HepG2 (cell line): ENCODE results near the gene JUND. TPM values are rescaled to one million over a fixed set of nuclear protein-coding genes. Genes with fewer than 3 reads are reported as not detected.

Experiments used
- CBFB ChIP-seq: sonication (generic); formaldehyde crosslinking; IDR thresholded peaks from 2 replicates; pipeline ENCODE4 v1.4.0; 2020; ENCODE audit warnings: missing genetic modification reagents
- FOXM1 ChIP-seq: sonication (generic); formaldehyde crosslinking; IDR thresholded peaks from 2 replicates; pipeline ENCODE4 v1.5.0; 2020; ENCODE audit warnings: missing genetic modification reagents
- GLI4 ChIP-seq: sonication (generic); formaldehyde crosslinking; IDR thresholded peaks from 2 replicates; pipeline ENCODE4 v1.5.1; 2020; ENCODE audit warnings: missing genetic modification reagents, mild to moderate bottlenecking, moderate library complexity, borderline replicate concordance
- GTF3A ChIP-seq: sonication (generic); formaldehyde crosslinking; conservative IDR thresholded peaks from 2 replicates; pipeline ENCODE4 v1.4.0; 2020; ENCODE audit warnings: mild to moderate bottlenecking, missing genetic modification reagents
- KAT2B ChIP-seq: fragments of 150-350 bp; IDR thresholded peaks from 2 replicates; pipeline ENCODE4 v1.6.1; 2014; ENCODE audit warnings: low read depth, low read length, borderline replicate concordance
- MED13 ChIP-seq: sonication (generic); formaldehyde crosslinking; IDR thresholded peaks from 2 replicates; pipeline ENCODE4 v1.5.0; 2020; ENCODE audit warnings: missing genetic modification reagents
- MIER3 ChIP-seq: IDR thresholded peaks from 2 replicates; pipeline ENCODE4 v1.6.1; 2016; ENCODE audit warnings: missing compliant biosample characterization, borderline replicate concordance
- MLLT10 ChIP-seq: sonication (generic); formaldehyde crosslinking; IDR thresholded peaks from 2 replicates; pipeline ENCODE4 v1.4.0; 2020; ENCODE audit warnings: missing genetic modification reagents
- MXI1 ChIP-seq: IDR thresholded peaks from 3 replicates; pipeline ENCODE4 v1.6.1; 2012; ENCODE audit warnings: low read depth, low read length, inconsistent platforms, borderline replicate concordance
- NCOA5 ChIP-seq: sonication (generic); formaldehyde crosslinking; IDR thresholded peaks from 2 replicates; pipeline ENCODE4 v1.4.0; 2020; ENCODE audit warnings: missing genetic modification reagents
- RFXANK ChIP-seq: IDR thresholded peaks from 2 replicates; pipeline ENCODE4 v1.6.1; 2016
- RFXAP ChIP-seq: sonication (generic); formaldehyde crosslinking; IDR thresholded peaks from 2 replicates; pipeline ENCODE4 v1.4.0; 2020; ENCODE audit warnings: missing genetic modification reagents, borderline replicate concordance
- SP4 ChIP-seq: sonication (generic); formaldehyde crosslinking; IDR thresholded peaks from 2 replicates; pipeline ENCODE4 v1.8.1; 2023; ENCODE audit warnings: mild to moderate bottlenecking, missing genetic modification reagents
- ZIK1 ChIP-seq: sonication (generic); formaldehyde crosslinking; IDR thresholded peaks from 2 replicates; pipeline ENCODE4 v1.5.0; 2020; ENCODE audit warnings: mild to moderate bottlenecking, low read depth, missing genetic modification reagents, borderline replicate concordance
- ZNF331 ChIP-seq: sonication (generic); formaldehyde crosslinking; IDR thresholded peaks from 2 replicates; pipeline ENCODE4 v1.4.0; 2020; ENCODE audit warnings: missing genetic modification reagents
- ZNF788 ChIP-seq: sonication (generic); formaldehyde crosslinking; IDR thresholded peaks from 2 replicates; pipeline ENCODE4 v1.5.0; 2020; ENCODE audit warnings: mild to moderate bottlenecking, missing genetic modification reagents, borderline replicate concordance
- ZZZ3 ChIP-seq: sonication (generic); formaldehyde crosslinking; IDR thresholded peaks from 2 replicates; pipeline ENCODE4 v1.4.0; 2020; ENCODE audit warnings: missing genetic modification reagents, mild to moderate bottlenecking, borderline replicate concordance
- polyA plus RNA-seq, 8 experiments: library from polyadenylated mRNA; depleted of rRNA in 3 of 8; stranded (reverse) in 7 of 8; unstranded in 1 of 8; fragments of >200 nt; fragmentation: Illumina TruSeq in 4 of 8; extraction: Trizol in 4 of 8; gene quantifications; 2 replicates each; pipeline versions ENCODE4 v1.2.1 to v1.2.3, GENCODE V29; 2011 to 2016; ENCODE audit warnings: low read depth in 4 of 8, missing spikeins in 1 of 8, mixed read lengths in 1 of 8; ENCODE audit not compliant: insufficient read depth in 1 of 8
- total RNA-seq, 5 experiments: library from RNA; depleted of rRNA; stranded (reverse); fragments of >200 nt; fragmentation: Illumina TruSeq; extraction: Trizol; gene quantifications; 2 replicates each; pipeline ENCODE4 v1.2.3, GENCODE V29; 2016; ENCODE audit warnings: low read depth in 1 of 5
- TF ChIP-seq, protein P1 (sequence below): sonication (generic); formaldehyde crosslinking; IDR thresholded peaks from 2 replicates; pipeline ENCODE4 v1.4.0; 2020; ENCODE audit warnings: missing genetic modification reagents, borderline replicate concordance
- TF ChIP-seq, protein P2 (sequence below): sonication (generic); formaldehyde crosslinking; IDR thresholded peaks from 2 replicates; pipeline ENCODE4 v1.8.1; 2023; ENCODE audit warnings: mild to moderate bottlenecking, missing genetic modification reagents, borderline replicate concordance
- TF ChIP-seq, protein P3 (sequence below): sonication (generic); formaldehyde crosslinking; IDR thresholded peaks from 2 replicates; pipeline ENCODE4 v1.5.0; 2020; ENCODE audit warnings: missing genetic modification reagents
- TF ChIP-seq, protein P4 (sequence below): sonication (generic); formaldehyde crosslinking; IDR thresholded peaks from 2 replicates; pipeline ENCODE4 v1.8.0; 2022; ENCODE audit warnings: mild to moderate bottlenecking, missing genetic modification reagents, moderate library complexity

Gene JUND
- total and polyA plus RNA-seq, 2 of the 13 experiments (the other 11 are each of a cell fraction or from before 2014, with no cell fraction given) = 41.2 to 59.8 TPM

DNA sequence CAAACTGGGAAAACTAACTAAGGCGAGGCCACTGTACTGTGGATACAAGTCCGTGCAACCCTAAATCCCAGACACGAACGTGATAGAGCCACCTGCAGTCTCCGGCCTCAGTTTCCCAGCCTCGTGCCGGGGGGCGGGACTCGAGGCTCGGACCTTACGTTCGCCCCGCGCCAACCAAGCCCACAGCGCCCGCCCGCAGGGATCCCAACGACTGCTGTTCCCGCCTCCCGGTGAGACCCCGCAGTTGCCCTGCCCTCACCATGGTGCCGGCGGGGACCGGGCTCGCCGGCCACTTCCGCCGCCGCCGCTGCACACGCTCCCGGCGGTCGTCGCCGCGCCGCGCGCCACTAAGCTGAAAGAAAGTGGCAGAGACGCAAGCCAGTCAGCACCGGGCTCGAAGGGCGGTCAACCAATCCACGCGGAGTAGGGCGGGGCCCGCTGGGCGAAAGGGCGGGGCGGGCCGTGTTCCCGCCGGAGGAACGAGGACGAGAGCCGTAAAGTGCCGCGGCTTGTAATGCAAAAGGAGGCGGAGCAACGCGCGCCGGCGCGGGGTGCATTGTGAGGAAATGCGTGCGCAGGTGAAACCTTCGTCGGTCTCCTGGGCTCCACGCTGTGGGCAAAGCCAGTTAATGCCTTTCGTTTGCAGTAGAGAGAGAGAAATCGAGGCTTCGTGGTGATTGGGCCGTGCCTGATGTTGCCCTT is 41.5 kb upstream of the JUND start, which contains the start of gene LSM4 (continued):
- TF ChIP-seq, protein P1, sequence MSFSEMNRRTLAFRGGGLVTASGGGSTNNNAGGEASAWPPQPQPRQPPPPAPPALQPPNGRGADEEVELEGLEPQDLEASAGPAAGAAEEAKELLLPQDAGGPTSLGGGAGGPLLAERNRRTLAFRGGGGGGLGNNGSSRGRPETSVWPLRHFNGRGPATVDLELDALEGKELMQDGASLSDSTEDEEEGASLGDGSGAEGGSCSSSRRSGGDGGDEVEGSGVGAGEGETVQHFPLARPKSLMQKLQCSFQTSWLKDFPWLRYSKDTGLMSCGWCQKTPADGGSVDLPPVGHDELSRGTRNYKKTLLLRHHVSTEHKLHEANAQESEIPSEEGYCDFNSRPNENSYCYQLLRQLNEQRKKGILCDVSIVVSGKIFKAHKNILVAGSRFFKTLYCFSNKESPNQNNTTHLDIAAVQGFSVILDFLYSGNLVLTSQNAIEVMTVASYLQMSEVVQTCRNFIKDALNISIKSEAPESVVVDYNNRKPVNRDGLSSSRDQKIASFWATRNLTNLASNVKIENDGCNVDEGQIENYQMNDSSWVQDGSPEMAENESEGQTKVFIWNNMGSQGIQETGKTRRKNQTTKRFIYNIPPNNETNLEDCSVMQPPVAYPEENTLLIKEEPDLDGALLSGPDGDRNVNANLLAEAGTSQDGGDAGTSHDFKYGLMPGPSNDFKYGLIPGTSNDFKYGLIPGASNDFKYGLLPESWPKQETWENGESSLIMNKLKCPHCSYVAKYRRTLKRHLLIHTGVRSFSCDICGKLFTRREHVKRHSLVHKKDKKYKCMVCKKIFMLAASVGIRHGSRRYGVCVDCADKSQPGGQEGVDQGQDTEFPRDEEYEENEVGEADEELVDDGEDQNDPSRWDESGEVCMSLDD (CRISPR knock-in tag) = no peak
- TF ChIP-seq CBFB (CRISPR knock-in tag) = no peak
- TF ChIP-seq ZNF788 (CRISPR knock-in tag) = peak; percentile 47; the same call in 1 of the 2 replicates
- TF ChIP-seq GLI4 (CRISPR knock-in tag) = no peak
- TF ChIP-seq MXI1 = peak; percentile 87; the same call in 2 of the 3 replicates
- TF ChIP-seq SP4 = peak; percentile 92
- peak; percentile 62; the same call in 1 of the 2 replicates for TF ChIP-seq RFXAP (CRISPR knock-in tag)
- TF ChIP-seq MED13 (CRISPR knock-in tag) = peak; percentile 27
- no peak for TF ChIP-seq MLLT10 (CRISPR knock-in tag)
- no peak for TF ChIP-seq NCOA5 (CRISPR knock-in tag)
- TF ChIP-seq FOXM1 (CRISPR knock-in tag) = no peak
- no peak; the same call in 1 of the 2 replicates for TF ChIP-seq MIER3 (CRISPR knock-in tag)
- TF ChIP-seq, protein P2, sequence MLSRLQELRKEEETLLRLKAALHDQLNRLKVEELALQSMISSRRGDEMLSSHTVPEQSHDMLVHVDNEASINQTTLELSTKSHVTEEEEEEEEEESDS = no peak
- no peak for TF ChIP-seq KAT2B
- TF ChIP-seq ZNF331 = no peak; the same call in 1 of the 2 replicates
- TF ChIP-seq, protein P3, sequence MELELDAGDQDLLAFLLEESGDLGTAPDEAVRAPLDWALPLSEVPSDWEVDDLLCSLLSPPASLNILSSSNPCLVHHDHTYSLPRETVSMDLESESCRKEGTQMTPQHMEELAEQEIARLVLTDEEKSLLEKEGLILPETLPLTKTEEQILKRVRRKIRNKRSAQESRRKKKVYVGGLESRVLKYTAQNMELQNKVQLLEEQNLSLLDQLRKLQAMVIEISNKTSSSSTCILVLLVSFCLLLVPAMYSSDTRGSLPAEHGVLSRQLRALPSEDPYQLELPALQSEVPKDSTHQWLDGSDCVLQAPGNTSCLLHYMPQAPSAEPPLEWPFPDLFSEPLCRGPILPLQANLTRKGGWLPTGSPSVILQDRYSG (CRISPR knock-in tag) = no peak; the same call in 1 of the 2 replicates
- no peak for TF ChIP-seq RFXANK (CRISPR knock-in tag)
- TF ChIP-seq ZIK1 (CRISPR knock-in tag) = 0 out of 2 replicates have a peak, but pooled peaks have one; percentile 60
- TF ChIP-seq, protein P4, sequence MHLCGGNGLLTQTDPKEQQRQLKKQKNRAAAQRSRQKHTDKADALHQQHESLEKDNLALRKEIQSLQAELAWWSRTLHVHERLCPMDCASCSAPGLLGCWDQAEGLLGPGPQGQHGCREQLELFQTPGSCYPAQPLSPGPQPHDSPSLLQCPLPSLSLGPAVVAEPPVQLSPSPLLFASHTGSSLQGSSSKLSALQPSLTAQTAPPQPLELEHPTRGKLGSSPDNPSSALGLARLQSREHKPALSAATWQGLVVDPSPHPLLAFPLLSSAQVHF = peak; percentile 57; the same call in 1 of the 2 replicates
- no peak for TF ChIP-seq GTF3A (CRISPR knock-in tag)
- TF ChIP-seq ZZZ3 = no peak; the same call in 1 of the 2 replicates
